Stimulated activated naive CD4-positive, alpha-beta T cell treated with Interleukin-2 at 50 U/mL for 16 hours (primary cell): ENCODE measurements around the gene SETD4.
"Not testable (repeated sequence)": the region's sequence is repeated elsewhere in the genome, so short reads cannot be mapped to it uniquely, and the experiment has no call there.

Experiments used
- DNase-seq: peaks from one replicate; lab custom pipeline; 2025; lab: John Stamatoyannopoulos, UW

SETD4 gene

GRCh38 chr21:36060159-36060921, at the start of gene SETD4:
Gene SETD4, minus strand, starts transcription at chr21:36060526. Its CDS starts 1,638 bp downstream, at chr21:36058888.
- DNase-seq: peak; percentile 93

GRCh38 chr21:36109868-36110267, 49.5 kb upstream of the SETD4 start:
- DNase-seq: no peak

- DNase-seq: no peak
These were observed 45.1 kb upstream of the SETD4 start for GRCh38 chr21:36105327-36105842.

- DNase-seq: peak; percentile 20
These were observed 44.3 kb upstream of the SETD4 start for GRCh38 chr21:36104317-36105300.

GRCh38 chr21:36103434-36103833, 43.1 kb upstream of the SETD4 start:
- no peak for DNase-seq

GRCh38 chr21:36100971-36101641, 40.8 kb upstream of the SETD4 start:
- DNase-seq: no peak

GRCh38 chr21:36099695-36100211, 39.4 kb upstream of the SETD4 start:
- not testable (repeated sequence) for DNase-seq

GRCh38 chr21:36099000-36099399, 38.7 kb upstream of the SETD4 start:
- DNase-seq: no peak

GRCh38 chr21:36098182-36098532, 37.8 kb upstream of the SETD4 start:
- no peak for DNase-seq

GRCh38 chr21:36097427-36098181, 37.3 kb upstream of the SETD4 start:
- DNase-seq: no peak

GRCh38 chr21:36096398-36097290, 36.3 kb upstream of the SETD4 start:
- no peak for DNase-seq

- DNase-seq: no peak
These were observed 33.2 kb upstream of the SETD4 start for GRCh38 chr21:36093512-36093911.

- no peak for DNase-seq
These were observed 32.4 kb upstream of the SETD4 start for GRCh38 chr21:36092681-36093080.

GRCh38 chr21:36089946-36090345, 29.6 kb upstream of the SETD4 start:
- no peak for DNase-seq

GRCh38 chr21:36087362-36088138, 27.2 kb upstream of the SETD4 start:
- no peak for DNase-seq

- no peak for DNase-seq
These were observed 21.9 kb upstream of the SETD4 start for GRCh38 chr21:36082237-36082664.

GRCh38 chr21:36080386-36080785, 20.1 kb upstream of the SETD4 start:
- no peak for DNase-seq

- no peak for DNase-seq
These were observed 19.3 kb upstream of the SETD4 start for GRCh38 chr21:36079671-36080070.

GRCh38 chr21:36079010-36079649, 18.8 kb upstream of the SETD4 start:
- peak; percentile 35 for DNase-seq
